Uterus (tissue), 4 donors: ENCODE measurements around the gene C2orf69. TPM values are rescaled to one million over a fixed set of nuclear protein-coding genes. Genes with fewer than 3 reads are reported as not detected.
"Not testable (repeated sequence)": the region's sequence is repeated elsewhere in the genome, so short reads cannot be mapped to it uniquely, and the experiment has no call there.

ENCODE experiments used
- DNase-seq, 2 donors: peaks; one replicate each; pipeline ENCODE4 v3.0.0-alpha.2; 2019 to 2020
- H3K27ac ChIP-seq, 2 donors: fragments of 200-600 bp; sonication (generic); 1 replicate in 1 of 2; 2 replicates in 1 of 2; pipeline ENCODE4 v1.5.1; 2016 to 2018
- H3K27me3 ChIP-seq, 2 donors: fragments of 200-600 bp; sonication (generic); one replicate each; pipeline ENCODE4 v1.5.1; 2018 to 2019; ENCODE audit warnings: control low read depth in 1 of 2
- H3K36me3 ChIP-seq, 2 donors: fragments of 200-600 bp; sonication (generic); one replicate each; pipeline ENCODE4 v1.5.1; 2019; ENCODE audit warnings: control low read depth in 1 of 2
- H3K4me1 ChIP-seq, 2 donors: fragments of 200-600 bp; sonication (generic); one replicate each; pipeline ENCODE4 v1.5.1; 2018 to 2019; ENCODE audit warnings: control low read depth in 1 of 2
- H3K4me3 ChIP-seq, 2 donors: fragments of 200-600 bp; sonication (generic); 1 replicate in 1 of 2; 2 replicates in 1 of 2; pipeline ENCODE4 v1.5.1; 2018 to 2019; ENCODE audit warnings: mild to moderate bottlenecking in 1 of 2
- H3K9me3 ChIP-seq, 2 donors: fragments of 200-600 bp; sonication (generic); one replicate each; pipeline ENCODE4 v1.5.1; 2019; ENCODE audit warnings: control low read depth in 1 of 2
- CTCF ChIP-seq, 4 experiments: fragments of 200-600 bp in 2 of 4; fragments of 450-650 bp in 2 of 4; sonication (generic) in 2 of 4; IDR thresholded peaks; one replicate each; pipeline ENCODE4 v1.5.1; 2016 to 2019; ENCODE audit warnings: antibody characterized with exemption in 4 of 4, mild to moderate bottlenecking in 2 of 4, moderate library complexity in 1 of 4
- POLR2A ChIP-seq, 2 donors: fragments of 450-650 bp; IDR thresholded peaks; one replicate each; pipeline ENCODE4 v1.6.1; 2016; ENCODE audit warnings: antibody characterized with exemption in 2 of 2, mild to moderate bottlenecking in 1 of 2, moderate library complexity in 1 of 2
- intact Hi-C: fragments of 100-400 bp; cut with DNase I; formaldehyde crosslinking; loops from one replicate; pipeline ENCODE4 v1.15.1; 2023; ENCODE audit warnings: low total_unique reads
- total RNA-seq, 4 donors: library from RNA; depleted of rRNA in 3 of 4; stranded (reverse); fragments of >200 nt in 3 of 4; gene quantifications; one replicate each; pipeline versions ENCODE4 v1.1.0 to v1.2.4, GENCODE V29; 2014 to 2023
- donor health status: DM: yes; HTN: yes; CAD: no.

The C2orf69 gene
- total RNA-seq, 4 donors from 2014 or later, result 9.4 to 19.4 (median 16.5) TPM

- no peak for DNase-seq
- TF ChIP-seq CTCF (IDR thresholded peaks at IDR 0.05) (no peak), POLR2A (IDR thresholded peaks at IDR 0.05) (no peak)
- intact Hi-C loops, result no loop called here
- Histone ChIP-seq H3K4me1 (no peaks in the 10 kb centered on the region), H3K36me3 (no peaks in the 10 kb centered on the region), H3K27ac (no peak overlapping the region), H3K4me3 (no peak overlapping the region), H3K27me3 (no peaks in the 10 kb centered on the region), H3K9me3 (no peaks in the 10 kb centered on the region)
Measured at GRCh38 chr2:199902486-199903110, 8.5 kb upstream of the C2orf69 start.

GRCh38 chr2:199903111-199903510 is 8.0 kb upstream of the C2orf69 start:
- Histone ChIP-seq H3K4me1 (no peaks in the 10 kb centered on the region), H3K27me3 (no peaks in the 10 kb centered on the region), H3K4me3 (no peak overlapping the region), H3K36me3 (no peaks in the 10 kb centered on the region), H3K27ac (no peak overlapping the region), H3K9me3 (no peaks in the 10 kb centered on the region)
- intact Hi-C loops, result no loop called here
- no peak for DNase-seq
- TF ChIP-seq POLR2A (IDR thresholded peaks at IDR 0.05) (no peak), CTCF (IDR thresholded peaks at IDR 0.05) (no peak)

- no peaks in the 10 kb centered on the region for H3K36me3 ChIP-seq
- intact Hi-C loops, result no loop called here
- no peaks in the 10 kb centered on the region for H3K9me3 ChIP-seq
- no peak overlapping the region for H3K27ac ChIP-seq
- no peak for TF ChIP-seq POLR2A (IDR thresholded peaks at IDR 0.05)
- no peak for TF ChIP-seq CTCF (IDR thresholded peaks at IDR 0.05)
- peaks cover 0 to 5% of the 10 kb centered on the region in 2 donors for H3K4me1 ChIP-seq
- DNase-seq, result no peak
- H3K4me3 ChIP-seq, result no peak overlapping the region
- no peaks in the 10 kb centered on the region for H3K27me3 ChIP-seq
Measured at GRCh38 chr2:199907008-199907714, 3.9 kb upstream of the C2orf69 start.

GRCh38 chr2:199910338-199911051 is 598 bp upstream of the C2orf69 start:
- Histone ChIP-seq H3K27me3 (no peaks in the 10 kb centered on the region), H3K9me3 (no peaks in the 10 kb centered on the region), H3K27ac (peak overlapping the region; percentile 97 to 98), H3K4me1 (peaks cover 0 to 5% of the 10 kb centered on the region in 2 donors), H3K4me3 (peak overlapping the region; percentile 97 to 98), H3K36me3 (no peaks in the 10 kb centered on the region)
- TF ChIP-seq CTCF (IDR thresholded peaks at IDR 0.05) (no peak), POLR2A (IDR thresholded peaks at IDR 0.05) (no peak)
- intact Hi-C loops, result no loop called here
- DNase-seq, result no peak

GRCh38 chr2:199911877-199912161 is 726 bp downstream of the C2orf69 start:
- Histone ChIP-seq H3K4me3 (peak overlapping the region; percentile 97 to 98), H3K9me3 (no peaks in the 10 kb centered on the region), H3K36me3 (no peaks in the 10 kb centered on the region), H3K27ac (peak overlapping the region; percentile 97 to 98), H3K27me3 (no peaks in the 10 kb centered on the region), H3K4me1 (peaks cover 0 to 5% of the 10 kb centered on the region in 2 donors)
- intact Hi-C loops, result no loop called here
- no peak for DNase-seq
- no peak for TF ChIP-seq CTCF (IDR thresholded peaks at IDR 0.05)
- TF ChIP-seq POLR2A (IDR thresholded peaks at IDR 0.05), result no peak

GRCh38 chr2:199912553-199913114 is 1.5 kb downstream of the C2orf69 start:
- DNase-seq, H3K27me3 ChIP-seq, H3K4me1 ChIP-seq, H3K36me3 ChIP-seq, H3K27ac ChIP-seq, H3K9me3 ChIP-seq, intact Hi-C loops: not testable (repeated sequence)
- peak overlapping the region; percentile 97 to 98 for H3K4me3 ChIP-seq
